GDM1 (cell line): ENCODE results near the gene TCF4.

ENCODE experiments used
- DNase-seq: peaks from one replicate; lab custom pipeline; 2025; lab: John Stamatoyannopoulos, UW

Gene TCF4

GRCh38 chr18:55296115-55296514, 291.9 kb downstream of the TCF4 start:
- no peak for DNase-seq

GRCh38 chr18:55290898-55291297, 297.1 kb downstream of the TCF4 start:
- no peak for DNase-seq

GRCh38 chr18:55289775-55290174, 298.2 kb downstream of the TCF4 start:
- DNase-seq = no peak

- DNase-seq = no peak
These were observed 298.9 kb downstream of the TCF4 start for GRCh38 chr18:55289048-55289447.

- no peak for DNase-seq
These were observed 299.8 kb downstream of the TCF4 start for GRCh38 chr18:55287935-55288868.

GRCh38 chr18:55287149-55287806, 300.7 kb downstream of the TCF4 start:
- no peak for DNase-seq

GRCh38 chr18:55286257-55286825, 301.7 kb downstream of the TCF4 start:
- no peak for DNase-seq

GRCh38 chr18:55284614-55285013, 303.4 kb downstream of the TCF4 start:
- DNase-seq = no peak

- DNase-seq = no peak
These were observed 304.7 kb downstream of the TCF4 start for GRCh38 chr18:55283309-55283708.

GRCh38 chr18:55280503-55280902, 307.5 kb downstream of the TCF4 start:
- no peak for DNase-seq

- DNase-seq = no peak
These were observed 312.7 kb downstream of the TCF4 start for GRCh38 chr18:55275039-55275901.

GRCh38 chr18:55272510-55273243, 315.3 kb downstream of the TCF4 start:
- DNase-seq = no peak

- no peak for DNase-seq
These were observed 318.4 kb downstream of the TCF4 start for GRCh38 chr18:55269622-55270021.

- no peak for DNase-seq
These were observed 319.2 kb downstream of the TCF4 start for GRCh38 chr18:55268628-55269275.

- DNase-seq = no peak
These were observed 319.8 kb downstream of the TCF4 start for GRCh38 chr18:55268151-55268601.

- no peak for DNase-seq
These were observed 321.0 kb downstream of the TCF4 start for GRCh38 chr18:55266981-55267380.

- no peak for DNase-seq
These were observed 322.0 kb downstream of the TCF4 start for GRCh38 chr18:55265984-55266383.

GRCh38 chr18:55265130-55265675, 322.8 kb downstream of the TCF4 start:
- DNase-seq = no peak

- DNase-seq = no peak
These were observed 323.9 kb downstream of the TCF4 start for GRCh38 chr18:55264108-55264507.

- no peak for DNase-seq
These were observed 325.9 kb downstream of the TCF4 start for GRCh38 chr18:55262021-55262560.
